ENCODE results near the gene TPP1.

Gene TPP1

DNA sequence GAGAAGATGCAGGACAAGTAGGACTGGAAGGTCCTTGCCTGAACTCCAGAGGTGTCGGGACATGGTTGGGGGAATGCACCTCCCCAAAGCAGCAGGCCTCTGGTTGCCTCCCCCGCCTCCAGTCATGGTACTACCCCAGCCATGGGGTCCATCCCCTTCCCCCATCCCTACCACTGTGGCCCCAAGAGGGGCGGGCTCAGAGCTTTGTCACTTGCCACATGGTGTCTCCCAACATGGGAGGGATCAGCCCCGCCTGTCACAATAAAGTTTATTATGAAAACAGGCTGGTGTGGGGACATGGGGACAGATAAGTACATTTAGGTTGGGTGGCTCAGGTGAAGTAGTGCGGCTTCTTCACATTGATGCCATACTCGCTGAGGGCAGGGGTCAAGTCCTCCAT, 8.6 kb downstream of the TPP1 start:
- DNase-seq: no peak

GRCh38 chr11:6609502-6610015, 9.7 kb downstream of the TPP1 start:
- DNase-seq: no peak

DNA sequence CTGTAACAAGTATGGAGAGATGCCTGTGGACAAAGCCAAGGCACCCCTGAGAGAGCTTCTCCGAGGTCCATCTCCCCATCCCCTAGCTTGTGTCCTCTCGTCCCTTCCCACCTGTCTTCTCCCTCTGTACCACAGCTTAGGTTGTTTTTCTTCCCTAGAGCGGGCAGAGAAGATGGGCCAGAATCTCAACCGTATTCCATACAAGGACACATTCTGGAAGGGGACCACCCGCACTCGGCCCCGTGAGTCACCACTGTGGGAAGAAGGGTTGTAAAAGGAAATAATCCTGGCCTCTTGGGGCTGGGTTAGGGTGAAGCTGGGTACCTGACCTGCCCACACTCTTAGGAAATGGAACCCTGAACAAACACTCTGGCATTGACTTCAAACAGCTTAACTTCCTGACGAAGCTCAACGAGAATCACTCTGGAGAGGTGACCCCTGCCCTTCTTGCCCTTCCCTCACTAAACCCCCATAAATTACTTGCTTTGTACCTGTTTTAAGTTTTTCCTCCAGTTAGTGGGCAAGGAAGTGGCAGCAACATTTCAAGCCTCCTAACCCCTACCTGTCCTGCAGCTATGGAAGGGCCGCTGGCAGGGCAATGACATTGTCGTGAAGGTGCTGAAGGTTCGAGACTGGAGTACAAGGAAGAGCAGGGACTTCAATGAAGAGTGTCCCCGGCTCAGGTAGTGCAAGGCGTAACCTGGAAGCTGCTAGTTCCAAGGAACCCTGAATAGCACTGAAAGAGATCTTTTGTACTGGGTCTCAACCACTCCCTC, 10.3 kb downstream of the TPP1 start:
- DNase-seq: no peak

DNA sequence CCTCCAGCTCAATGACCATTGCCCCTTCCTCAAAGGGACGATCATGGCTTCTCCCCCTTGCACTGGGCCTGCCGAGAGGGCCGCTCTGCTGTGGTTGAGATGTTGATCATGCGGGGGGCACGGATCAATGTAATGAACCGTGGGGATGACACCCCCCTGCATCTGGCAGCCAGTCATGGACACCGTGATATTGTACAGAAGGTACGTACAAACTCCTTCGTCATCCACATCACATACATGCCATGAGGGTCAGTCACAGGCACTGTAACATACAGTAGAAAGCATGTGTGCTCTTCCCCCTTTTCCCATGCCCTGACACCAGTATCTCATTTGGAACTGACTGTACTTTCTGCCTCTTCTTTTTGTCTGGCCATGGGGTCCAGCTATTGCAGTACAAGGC, 11.2 kb downstream of the TPP1 start:
- DNase-seq: no peak

- DNase-seq: no peak
Observed at GRCh38 chr11:6607190-6607795, 11.9 kb downstream of the TPP1 start.

GRCh38 chr11:6606471-6607189, 12.6 kb downstream of the TPP1 start:
- DNase-seq: peak; percentile 41

GRCh38 chr11:6604790-6605189, 14.4 kb downstream of the TPP1 start:
- no peak for DNase-seq

DNA sequence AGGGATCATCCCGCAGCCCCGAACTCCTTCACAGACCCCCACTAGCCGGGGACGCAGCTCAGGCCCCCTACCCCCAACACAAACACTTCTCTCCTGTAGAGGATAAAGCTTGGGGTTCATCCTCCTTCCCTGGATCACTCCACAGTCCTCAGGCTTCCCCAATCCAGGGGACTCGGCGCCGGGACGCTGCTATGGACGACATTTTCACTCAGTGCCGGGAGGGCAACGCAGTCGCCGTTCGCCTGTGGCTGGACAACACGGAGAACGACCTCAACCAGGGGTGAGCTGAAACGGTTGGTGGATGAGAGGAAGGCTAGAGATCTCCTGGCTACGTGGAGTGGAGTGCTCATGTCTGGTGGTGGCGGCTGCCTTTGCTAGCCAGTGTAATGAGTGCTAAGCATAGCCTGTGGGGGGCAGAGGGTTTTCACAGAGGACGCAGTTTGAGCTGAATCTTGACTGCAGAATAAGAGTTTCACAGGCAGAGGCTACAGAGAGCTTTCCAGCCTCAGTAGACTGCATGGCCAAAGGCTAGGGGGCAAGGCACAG, 15.1 kb downstream of the TPP1 start:
- peak; percentile 50 for DNase-seq

DNA sequence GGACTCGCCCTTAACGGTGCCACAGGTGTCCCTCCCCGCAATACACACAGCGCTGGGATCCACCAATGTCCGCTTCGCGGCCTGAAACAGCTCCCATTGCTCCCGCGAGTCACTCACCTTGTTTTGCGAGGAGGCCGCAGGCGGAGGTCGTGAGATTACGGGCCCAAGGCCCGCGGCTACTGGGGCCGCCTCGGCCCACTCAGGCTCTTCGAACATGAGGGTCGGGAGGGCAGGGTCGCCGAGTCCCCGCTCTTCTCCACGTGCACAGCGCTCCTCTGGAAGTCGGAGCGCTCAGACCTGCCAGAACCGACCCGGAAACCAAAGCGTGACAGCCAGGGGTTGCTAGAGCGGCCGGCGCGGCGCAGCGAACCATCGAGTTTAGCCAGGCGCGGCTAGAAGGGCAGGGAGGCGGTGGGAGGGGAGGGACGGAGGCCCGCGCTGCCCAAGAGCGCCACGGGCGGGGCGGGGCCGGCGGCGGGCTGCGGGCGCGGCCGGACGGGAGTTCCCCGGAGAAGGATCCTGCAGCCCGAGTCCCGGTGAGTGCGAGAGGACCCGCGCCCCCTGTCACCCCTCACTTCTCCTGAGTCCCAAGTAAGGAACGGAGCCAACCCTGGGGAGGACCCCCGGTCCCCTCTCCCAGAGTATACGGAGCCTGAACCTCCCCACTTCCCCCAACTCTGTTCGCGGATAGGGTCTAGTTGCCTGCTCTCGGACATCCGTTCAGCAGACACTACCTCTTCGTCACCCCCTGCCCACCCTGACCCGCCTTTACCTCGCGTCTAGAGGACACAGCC, 15.7 kb downstream of the TPP1 start, which contains the start of the genes ILK and RRP8:
TSS of gene ILK (plus strand) at position 488 of the 794 bp plus-strand sequence. CDS start 498 bp downstream, outside the sequence.
TSS of gene RRP8 (minus strand) at position 330 of the 794 bp plus-strand sequence. CDS start at position 216, 114 bp downstream.
- peak; percentile 84 for DNase-seq

GRCh38 chr11:6602096-6602940, 16.9 kb downstream of the TPP1 start:
- DNase-seq: no peak

DNA sequence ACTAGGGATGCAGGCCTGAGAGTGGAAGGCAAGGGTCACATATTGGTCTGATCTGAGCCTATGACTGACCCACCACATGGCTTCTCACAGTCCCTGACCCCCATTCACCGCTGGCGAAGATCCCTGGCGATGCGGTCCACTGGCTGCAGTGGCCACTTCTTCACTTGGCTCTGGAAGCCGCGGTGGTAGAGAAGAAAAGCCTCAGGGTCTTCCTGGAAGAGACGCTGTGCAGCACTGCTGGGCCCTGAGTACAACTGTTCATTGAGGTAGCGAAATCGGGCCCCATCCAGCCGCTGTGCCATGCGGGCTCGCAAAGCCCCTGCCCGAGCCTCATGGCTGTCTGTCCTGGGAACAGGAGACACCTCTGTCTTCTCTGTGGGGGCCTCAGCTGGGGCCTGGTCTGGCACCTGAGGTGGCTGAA, 18.2 kb downstream of the TPP1 start:
- no peak for DNase-seq

GRCh38 chr11:6599881-6600390, 19.3 kb downstream of the TPP1 start:
- no peak for DNase-seq

DNA sequence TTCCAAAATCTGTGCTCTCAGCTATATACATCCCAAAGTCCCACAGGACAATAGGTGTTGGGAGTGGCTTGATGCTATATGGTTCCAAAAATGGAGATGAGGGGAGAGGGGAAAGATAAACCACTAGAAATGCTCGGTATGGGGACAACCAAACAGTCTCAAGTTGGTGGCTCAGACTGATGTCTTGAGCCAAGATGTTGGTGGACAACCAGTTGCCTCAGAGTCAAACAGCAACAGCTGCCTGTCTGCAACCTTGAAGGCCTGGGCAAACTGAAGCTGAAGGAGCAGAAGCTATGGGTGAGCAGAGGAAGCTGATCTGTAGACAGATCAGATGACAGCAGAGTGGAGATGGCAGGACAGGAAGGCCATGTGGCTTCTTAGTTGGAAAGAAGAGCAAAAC, 19.8 kb downstream of the TPP1 start:
- DNase-seq: no peak

DNA sequence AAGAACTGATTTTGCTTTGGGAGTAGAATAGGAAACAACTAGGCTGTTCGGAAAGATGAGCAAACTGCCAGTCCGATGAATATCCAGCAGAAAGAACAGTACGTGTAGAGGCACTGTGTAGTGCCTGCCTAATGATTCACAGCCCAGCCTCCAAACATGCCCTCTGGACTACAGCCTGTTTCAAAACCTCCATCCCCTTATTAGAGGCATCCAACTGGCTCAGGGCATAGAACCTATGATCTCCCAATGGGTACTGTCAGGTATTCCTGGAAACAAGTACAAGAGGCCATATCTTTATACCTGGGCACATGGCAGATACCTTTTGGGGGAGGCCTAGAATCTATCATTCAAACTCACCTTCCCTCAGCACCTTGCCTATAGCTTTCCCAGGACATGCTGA, 20.7 kb downstream of the TPP1 start:
- no peak for DNase-seq

- no peak for DNase-seq
Observed at GRCh38 chr11:6596239-6596877, 22.9 kb downstream of the TPP1 start.

- no peak for DNase-seq
Observed at GRCh38 chr11:6594142-6594768, 25.0 kb downstream of the TPP1 start.

DNA sequence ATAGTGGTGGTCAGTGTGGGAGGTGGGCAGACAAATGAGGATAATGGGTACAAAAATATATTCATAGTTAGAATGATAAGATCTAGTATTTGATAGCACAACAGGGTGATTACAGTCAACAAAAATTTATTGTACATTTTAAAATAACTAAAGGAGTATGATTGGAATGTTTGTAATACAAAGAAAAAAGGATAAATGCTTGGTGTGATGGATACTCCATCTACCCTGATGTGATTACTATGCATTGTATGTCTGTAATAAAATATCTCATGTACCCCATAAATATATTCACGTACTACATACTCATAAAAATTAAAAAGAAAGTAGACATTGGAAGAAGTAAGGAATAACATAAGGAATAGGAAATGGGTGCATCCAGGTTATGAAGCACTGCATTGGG, 31.2 kb downstream of the TPP1 start:
- no peak for DNase-seq

GRCh38 chr11:6587360-6587953, 31.8 kb downstream of the TPP1 start:
- no peak for DNase-seq

Data from activated gamma-delta T cell treated with Interleukin-2 at 50 U/mL for 16 hours (primary cell).